ENCODE results near the gene POLD2.

The POLD2 gene

DNA sequence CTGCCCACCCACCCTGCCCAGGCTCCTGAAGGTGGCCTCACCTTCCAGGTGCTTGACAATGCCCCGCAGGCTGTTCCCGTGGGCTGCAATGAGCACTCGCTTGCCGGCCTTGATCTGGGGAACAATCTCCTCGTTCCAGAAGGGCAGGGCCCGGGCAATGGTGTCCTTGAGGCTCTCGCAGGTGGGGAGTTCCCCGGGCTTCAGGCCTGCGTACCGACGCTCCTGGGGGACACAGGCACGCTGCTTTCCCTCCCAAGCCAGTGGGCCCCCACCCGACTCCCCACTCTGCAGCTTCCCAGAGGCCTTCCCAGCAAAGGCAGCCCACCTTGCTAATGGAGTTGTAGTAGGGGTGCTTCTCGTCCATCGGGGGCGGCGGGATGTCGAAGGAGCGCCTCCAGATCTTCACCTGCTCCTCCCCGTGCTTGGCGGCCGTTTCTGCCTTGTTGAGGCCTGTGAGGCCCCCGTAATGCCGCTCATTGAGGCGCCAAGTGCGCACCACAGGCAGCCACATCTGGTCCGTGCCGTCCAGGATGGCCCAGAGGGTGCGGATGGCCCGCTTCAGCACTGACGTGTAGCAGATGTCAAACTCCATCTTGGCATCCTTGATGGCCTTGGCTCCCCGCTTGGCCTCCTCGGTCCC, 58.4 kb downstream of the POLD2 start:
- DNase-seq (ENCODE audit: low read depth): no peak
- no peak overlapping the region for H3K4me3 ChIP-seq (ENCODE audit: low read depth, low read length)
- TF ChIP-seq CTCF (IDR thresholded peaks at IDR 0.05; ENCODE audit: low read depth, low read length, missing control alignments): no peak

Measured in GM12864 (cell line).